H1 (cell line): Measurements from ENCODE around the gene CASTOR1. TPM values are rescaled to one million over a fixed set of nuclear protein-coding genes. Genes with fewer than 3 reads are reported as not detected.
A peak's percentile ranks its signal among the peaks of the same experiment; 100 is the strongest.

ENCODE experiments used
- CTCF ChIA-PET: fragments of 300-600 bp; sonication (Branson Sonifier 250); formaldehyde crosslinking; loops from one replicate; lab custom pipeline; 2021; ENCODE audit not compliant: partially characterized antibody; lab: Charles Lee
- POLR2A ChIA-PET: fragments of 300-600 bp; sonication (Branson Sonifier 250); formaldehyde crosslinking; loops from one replicate; lab custom pipeline; 2021; ENCODE audit warnings: inconsistent platforms; ENCODE audit not compliant: partially characterized antibody; lab: Charles Lee
- DNase-seq, 2 experiments: peaks; one replicate each; pipeline versions ENCODE4 v3.0.0 to v3.0.0-alpha.2; 2010 to 2022; ENCODE audit warnings: low spot score in 2 of 2, low read depth in 1 of 2, mixed read lengths in 1 of 2
- FAIRE-seq: peaks from 2 replicates; lab custom pipeline; 2011; peaks lifted over from hg19 to GRCh38; lab: Jason Lieb, UNC
- H2AFZ ChIP-seq: 2 replicates; pipeline ENCODE4 v1.8.1; 2012; ENCODE audit warnings: low read length, inconsistent platforms
- H2AK5ac ChIP-seq: 2 replicates; pipeline ENCODE4 v1.6.1; 2013; ENCODE audit warnings: low read depth, low read length
- H2BK120ac ChIP-seq: replicated peaks from 2 replicates; pipeline ENCODE3; 2013; ENCODE audit warnings: low read depth, low read length, inconsistent platforms
- H2BK12ac ChIP-seq: 2 replicates; pipeline ENCODE4 v1.6.1; 2013; ENCODE audit warnings: low read depth, low read length
- H2BK15ac ChIP-seq: 2 replicates; pipeline ENCODE4 v1.6.1; 2013; ENCODE audit warnings: low read length
- H2BK20ac ChIP-seq: 2 replicates; pipeline ENCODE4 v1.6.1; 2013; ENCODE audit warnings: low read length
- H2BK5ac ChIP-seq: 2 replicates; pipeline ENCODE4 v1.6.1; 2013; ENCODE audit warnings: low read depth, low read length
- H3K14ac ChIP-seq: 2 replicates; pipeline ENCODE4 v1.6.1; 2013; ENCODE audit warnings: inconsistent platforms; ENCODE audit not compliant: insufficient read length
- H3K18ac ChIP-seq: 2 replicates; pipeline ENCODE4 v1.6.1; 2013; ENCODE audit warnings: low read length; ENCODE audit errors: extremely low read depth
- H3K23ac ChIP-seq: 2 replicates; pipeline ENCODE4 v1.6.1; 2013; ENCODE audit warnings: inconsistent platforms; ENCODE audit not compliant: insufficient read length
- H3K23me2 ChIP-seq: 2 replicates; pipeline ENCODE4 v1.6.1; 2013; ENCODE audit warnings: low read depth, low read length
- H3K27ac ChIP-seq: 2 replicates; pipeline ENCODE4 v1.6.1; 2011; ENCODE audit warnings: low read depth, low read length, inconsistent platforms
- H3K27me3 ChIP-seq, 4 experiments: replicated peaks in 1 of 4; 1 replicate in 1 of 4; 2 replicates in 3 of 4; pipeline versions ENCODE4 v1.6.1 to v1.8.1; 2011 to 2013; ENCODE audit warnings: low read length in 3 of 4, mild to moderate bottlenecking in 3 of 4, inconsistent platforms in 2 of 4, mixed read lengths in 2 of 4, moderate library complexity in 1 of 4; ENCODE audit not compliant: control insufficient read depth in 3 of 4, insufficient read depth in 3 of 4; ENCODE audit errors: extremely low read depth in 1 of 4
- H3K36me3 ChIP-seq, 4 experiments: 2 replicates each; pipeline versions ENCODE4 v1.6.1 to v1.8.1; 2011 to 2013; ENCODE audit warnings: mild to moderate bottlenecking in 4 of 4, low read length in 3 of 4, moderate library complexity in 2 of 4, control low read depth in 1 of 4, inconsistent platforms in 1 of 4; ENCODE audit not compliant: insufficient read depth in 4 of 4, control insufficient read depth in 2 of 4
- H3K4ac ChIP-seq: replicated peaks from 2 replicates; pipeline ENCODE3; 2013; ENCODE audit warnings: low read length, low read depth, mixed read lengths, inconsistent platforms; ENCODE audit not compliant: insufficient read length
- H3K4me1 ChIP-seq, 4 experiments: replicated peaks in 1 of 4; 1 replicate in 1 of 4; 2 replicates in 3 of 4; pipeline versions ENCODE4 v1.6.1 to v1.8.1; 2011 to 2013; ENCODE audit warnings: low read length in 3 of 4, inconsistent platforms in 2 of 4, mixed read lengths in 1 of 4; ENCODE audit not compliant: insufficient read depth in 4 of 4, control insufficient read depth in 3 of 4
- H3K4me2 ChIP-seq, 2 experiments: 2 replicates each; pipeline versions ENCODE4 v1.6.1 to v1.8.1; 2011 to 2013; ENCODE audit warnings: low read depth in 2 of 2, low read length in 2 of 2, control low read depth in 1 of 2, inconsistent platforms in 1 of 2, mild to moderate bottlenecking in 1 of 2; ENCODE audit not compliant: insufficient read depth in 1 of 2
- H3K4me3 ChIP-seq, 4 experiments: fragments of 200-600, 300-600 bp in 1 of 4; sonication (generic), shearing (Covaris generic), sonication (Bioruptor Twin) in 1 of 4; 2 replicates each; pipeline versions ENCODE4 v1.5.1 to v1.8.1; 2011 to 2016; ENCODE audit warnings: low read length in 4 of 4, low read depth in 3 of 4, control low read depth in 2 of 4, inconsistent platforms in 2 of 4, mild to moderate bottlenecking in 2 of 4, mixed read lengths in 1 of 4, moderate library complexity in 1 of 4; ENCODE audit not compliant: insufficient read depth in 2 of 4; ENCODE audit errors: extremely low read depth in 1 of 4
- H3K56ac ChIP-seq: replicated peaks from 2 replicates; pipeline ENCODE3; 2013; ENCODE audit warnings: low read depth, mild to moderate bottlenecking, mixed read lengths, low read length, inconsistent platforms; ENCODE audit not compliant: insufficient read length
- H3K79me1 ChIP-seq: 2 replicates; pipeline ENCODE4 v1.6.1; 2013; ENCODE audit warnings: low read depth, low read length, control low read depth
- H3K79me2 ChIP-seq, 2 experiments: 2 replicates each; pipeline versions ENCODE4 v1.6.1 to v1.8.1; 2012 to 2013; ENCODE audit warnings: low read length in 2 of 2, mild to moderate bottlenecking in 2 of 2, inconsistent platforms in 1 of 2; ENCODE audit not compliant: insufficient read depth in 2 of 2, control insufficient read depth in 1 of 2
- H3K9ac ChIP-seq, 4 experiments: replicated peaks in 1 of 4; 1 replicate in 1 of 4; 2 replicates in 3 of 4; pipeline versions ENCODE4 v1.6.1 to v1.8.1; 2011 to 2013; ENCODE audit warnings: low read depth in 3 of 4, low read length in 3 of 4, control low read depth in 2 of 4, mild to moderate bottlenecking in 2 of 4, moderate library complexity in 2 of 4, inconsistent platforms in 1 of 4; ENCODE audit errors: extremely low read depth in 1 of 4
- H3K9me3 ChIP-seq, 2 experiments: 2 replicates each; pipeline versions ENCODE4 v1.6.1 to v1.8.1; 2012 to 2013; ENCODE audit warnings: mild to moderate bottlenecking in 2 of 2, moderate library complexity in 2 of 2, control low read depth in 1 of 2, inconsistent platforms in 1 of 2, low read depth in 1 of 2, low read length in 1 of 2, mixed read lengths in 1 of 2; ENCODE audit not compliant: insufficient read depth in 2 of 2
- H4K20me1 ChIP-seq, 2 experiments: replicated peaks in 1 of 2; 2 replicates each; pipeline versions ENCODE3 to v1.8.1; 2011 to 2013; ENCODE audit warnings: inconsistent platforms in 2 of 2, low read length in 2 of 2, mild to moderate bottlenecking in 1 of 2; ENCODE audit not compliant: insufficient read depth in 2 of 2, control insufficient read depth in 1 of 2
- H4K5ac ChIP-seq: 2 replicates; pipeline ENCODE4 v1.6.1; 2013; ENCODE audit warnings: low read length, low read depth, mixed read lengths, inconsistent platforms; ENCODE audit not compliant: insufficient read length
- H4K8ac ChIP-seq: 2 replicates; pipeline ENCODE4 v1.8.0; 2013; ENCODE audit warnings: mild to moderate bottlenecking, moderate library complexity, low read length, inconsistent platforms; ENCODE audit not compliant: insufficient read depth; ENCODE audit errors: extremely low read depth
- H4K91ac ChIP-seq: replicated peaks from 2 replicates; pipeline ENCODE3; 2013; ENCODE audit warnings: low read length, mixed read lengths, inconsistent platforms; ENCODE audit not compliant: insufficient read length
- CREB1 ChIP-seq: IDR thresholded peaks from 2 replicates; pipeline ENCODE4 v1.6.1; 2012; ENCODE audit warnings: inconsistent platforms
- HDAC6 ChIP-seq: IDR thresholded peaks from one replicate; pipeline ENCODE4 v1.7.1; 2012; ENCODE audit warnings: low read depth, mild to moderate bottlenecking, inconsistent platforms, low read length, moderate library complexity
- KDM5A ChIP-seq: fragments of 200-600 bp; IDR thresholded peaks from 2 replicates; pipeline ENCODE4 v1.7.1; 2012; ENCODE audit warnings: mild to moderate bottlenecking, low read length, inconsistent platforms, mixed read lengths
- WGBS, 2 experiments: shearing (Covaris generic) in 1 of 2; methylation state at CpG; one replicate each; pipeline versions ENCODE4 v1.1.6 to v1.1.7; 2013 to 2015; ENCODE audit warnings: low lambda C conversion rate in 2 of 2, mixed read lengths in 2 of 2, inconsistent platforms in 1 of 2, low coverage in 1 of 2, missing lambda C conversion rate in 1 of 2; ENCODE audit not compliant: insufficient replicate concordance in 2 of 2, insufficient coverage in 1 of 2, insufficient read length in 1 of 2; ENCODE audit errors: extremely low coverage in 1 of 2, missing lambda C conversion rate in 1 of 2; 5-methylcytosine and 5-hydroxymethylcytosine counted together
- polyA plus RNA-seq, 7 experiments: library from polyadenylated mRNA; depleted of rRNA in 3 of 7; stranded (reverse) in 5 of 7; unstranded in 2 of 7; fragments of >200 nt in 5 of 7; fragments of 200-250 nt in 2 of 7; gene quantifications; 1 replicate in 5 of 7; 2 replicates in 1 of 7; 4 replicates in 1 of 7; pipeline versions ENCODE4 v1.2.1 to v1.2.3, GENCODE V29; 2011 to 2013; ENCODE audit warnings: missing spikeins in 2 of 7, mixed read lengths in 2 of 7
- total RNA-seq: library from RNA; stranded (reverse); fragmentation: NEBNext Ultra II Directional; extraction: Animal tissue kit (Norgen Biotek cat#: 25700); gene quantifications from 2 replicates; pipeline ENCODE4 v1.2.1, GENCODE V29; 2021

CASTOR1 gene
- total and polyA plus RNA-seq, 2 of the 8 experiments (the other 6 are each of a cell fraction or from before 2014, with no cell fraction given), result 10.3 to 36.0 TPM

DNA sequence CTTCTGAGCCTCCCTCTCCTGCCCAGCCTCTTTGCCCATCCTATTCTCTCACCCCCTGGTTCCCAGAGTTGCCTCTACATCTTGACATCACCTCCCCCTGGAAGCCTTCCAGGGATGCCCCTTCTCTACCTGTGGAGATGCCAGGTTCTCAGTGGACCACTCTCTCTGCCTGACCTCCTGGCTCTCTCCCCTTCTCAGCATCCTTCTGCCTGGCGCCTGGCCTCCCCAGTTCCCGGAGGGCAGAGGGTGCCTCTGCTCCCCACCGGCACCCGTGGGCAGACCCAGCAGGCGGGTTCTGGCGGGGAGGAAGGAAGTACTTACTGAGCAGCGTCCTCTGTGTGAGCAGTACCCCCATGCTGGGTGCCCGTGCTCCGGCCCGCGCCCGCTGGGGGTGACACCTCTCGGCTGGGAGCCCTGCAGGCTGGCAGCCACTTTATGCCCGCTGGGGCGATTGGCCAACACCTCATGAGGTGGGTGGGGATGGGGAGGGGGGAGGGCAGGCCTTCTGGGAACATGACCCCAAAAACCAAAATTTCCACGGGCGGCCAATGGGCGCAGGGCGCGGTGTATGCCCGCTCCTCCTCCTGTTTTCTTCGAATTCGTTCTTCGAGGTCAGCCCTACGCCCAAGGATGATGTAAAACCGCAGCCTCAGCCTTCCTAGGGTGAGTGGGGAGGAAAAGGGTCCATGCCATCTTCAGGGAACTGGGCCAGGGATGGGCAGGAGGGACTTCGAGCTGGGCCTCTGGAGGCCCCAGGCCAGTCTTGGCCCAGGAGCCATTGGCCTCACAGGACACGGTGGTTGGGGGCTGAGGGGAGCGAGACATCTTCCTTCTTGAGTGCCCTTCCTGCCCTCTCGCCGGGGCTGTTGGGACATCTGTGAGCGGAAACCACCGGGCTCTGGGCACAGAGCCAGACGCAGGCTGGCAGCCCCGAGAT is 22.6 kb downstream of the CASTOR1 start, which contains the start of gene OSM:
OSM (minus strand) TSS at position 407 of the 937 bp plus-strand sequence; CDS start at position 355, 52 bp downstream.
- POLR2A ChIA-PET, result no interaction called here
- no peaks in the 10 kb centered on the region for H3K79me1 ChIP-seq
- H3K23ac ChIP-seq, result no peak within 1 kb of the TSS
- no peak within 1 kb of the TSS; a peak in 1 of 7 replicates for H3K9ac ChIP-seq
- no peak within 1 kb of the TSS for H3K4ac ChIP-seq
- H2AK5ac ChIP-seq, result no peak within 1 kb of the TSS
- no peak within 1 kb of the TSS for H2AFZ ChIP-seq
- no peak within 1 kb of the TSS for H3K14ac ChIP-seq
- no peak within 1 kb of the TSS for H3K4me3 ChIP-seq
- DNase-seq, result no peak
- no peak for TF ChIP-seq CREB1
- TF ChIP-seq HDAC6, result no peak
- TF ChIP-seq KDM5A, result no peak
- TF ChIP-seq, all 59 proteins: peak for 0
- H2BK15ac ChIP-seq, result no peak within 1 kb of the TSS
- no peak within 1 kb of the TSS for H4K91ac ChIP-seq
- H2BK120ac ChIP-seq, result no peak within 1 kb of the TSS
- H3K27me3 ChIP-seq, result no peaks in the 10 kb centered on the region; a peak in 2 of 7 replicates
- WGBS, 2 experiments, result 83% methylated on average over 24 of the region's 35 CpGs; no CpG with 5 or more reads in 1 of the 2 experiments
- peak within 1 kb of the TSS; percentile 50; the same call in 1 of the 2 replicates for H2BK12ac ChIP-seq
- CTCF ChIA-PET, result interaction anchor here (1.6 to 2.6 kb wide), 2 partner anchors 21 to 57 kb away, joined by 4 to 12 read pairs; no protein-coding TSS in a partner anchor
- no peak for FAIRE-seq
- H3K27ac ChIP-seq, result no peak within 1 kb of the TSS
- no peaks in the 10 kb centered on the region for H4K20me1 ChIP-seq
- peaks cover 0 to 2% (median under 1%) of the 10 kb centered on the region in 4 experiments; a peak in 1 of 7 replicates for H3K4me1 ChIP-seq
- no peak within 1 kb of the TSS; the same call in 1 of the 2 replicates for H3K18ac ChIP-seq
- H2BK5ac ChIP-seq, result no peak within 1 kb of the TSS
- no peaks in the 10 kb centered on the region for H3K36me3 ChIP-seq
- H3K9me3 ChIP-seq, result no peaks in the 10 kb centered on the region
- no peak within 1 kb of the TSS for H3K4me2 ChIP-seq
- no peaks in the 10 kb centered on the region for H3K23me2 ChIP-seq
- H4K5ac ChIP-seq, result no peak within 1 kb of the TSS
- H2BK20ac ChIP-seq, result no peak within 1 kb of the TSS
- H3K79me2 ChIP-seq, result no peaks in the 10 kb centered on the region
- no peak within 1 kb of the TSS for H3K56ac ChIP-seq
- H4K8ac ChIP-seq, result peak within 1 kb of the TSS; percentile 29; the same call in 1 of the 2 replicates
